Daoy (cell line): Measurements from ENCODE around the gene PPP1R1A. TPM values are rescaled to one million over a fixed set of nuclear protein-coding genes. Genes with fewer than 3 reads are reported as not detected.

ENCODE experiments used
- DNase-seq: peaks from one replicate; pipeline ENCODE4 v3.0.0-alpha.2; 2015; ENCODE audit warnings: low read depth
- total RNA-seq: library from RNA; depleted of rRNA; stranded (reverse); fragments of >200 nt; shearing (Covaris generic); gene quantifications from 2 replicates; pipeline ENCODE4 v1.2.3, GENCODE V29; 2014; rRNA removed

PPP1R1A gene
- total RNA-seq, 1 experiment from 2014 or later = not detected

GRCh38 chr12:54535474-54535873 lies 53.0 kb downstream of the PPP1R1A start:
- no peak for DNase-seq

DNA sequence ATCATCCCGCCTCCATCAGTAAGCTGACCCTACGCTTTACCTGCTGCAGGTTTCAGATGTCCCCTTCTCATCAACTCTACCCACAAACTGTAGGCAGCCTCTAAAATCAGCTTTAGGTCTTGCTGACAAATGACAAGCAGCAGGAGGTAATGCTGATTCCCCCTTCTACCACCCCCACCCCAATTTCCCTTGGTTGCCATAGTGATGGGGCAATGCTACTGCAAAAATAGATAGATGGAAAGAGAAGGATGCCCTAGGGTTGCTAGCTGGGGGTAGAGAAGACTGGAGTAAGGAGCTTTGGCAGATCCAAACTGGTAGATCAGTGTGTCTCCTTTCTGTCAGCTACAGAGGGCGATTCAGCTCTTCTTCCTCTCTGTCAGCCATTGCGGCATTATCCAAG lies 58.9 kb downstream of the PPP1R1A start:
- DNase-seq = no peak

Other genes with a start within 250 kb of the PPP1R1A start
- gene GPR84, start 224.2 kb downstream of the PPP1R1A start, total RNA-seq = not detected in 2 replicates
- gene ZNF385A, start 203.9 kb downstream of the PPP1R1A start, total RNA-seq = 0.34 TPM in 1 of 2 replicates, not detected in the other
- gene ITGA5, start 169.4 kb downstream of the PPP1R1A start, total RNA-seq = 91.0 and 107 TPM in 2 replicates
- not detected in 2 replicates for gene GTSF1, start 115.1 kb downstream of the PPP1R1A start, total RNA-seq
- gene NCKAP1L, start 90.9 kb downstream of the PPP1R1A start, total RNA-seq = 0.11 and 0.83 TPM in 2 replicates
- gene PDE1B, start 39.1 kb downstream of the PPP1R1A start, total RNA-seq = 0.23 and 1.3 TPM in 2 replicates
- not detected in 2 replicates for gene LACRT, start 46.2 kb upstream of the PPP1R1A start, total RNA-seq
- gene DCD, start 59.7 kb upstream of the PPP1R1A start, total RNA-seq = not detected in 2 replicates